ENCODE data around the gene RRM1. TPM values are rescaled to one million over a fixed set of nuclear protein-coding genes. Genes with fewer than 3 reads are reported as not detected.

Gene RRM1
- total RNA-seq, 1 experiment from 2014 or later = 68.1 TPM

DNA sequence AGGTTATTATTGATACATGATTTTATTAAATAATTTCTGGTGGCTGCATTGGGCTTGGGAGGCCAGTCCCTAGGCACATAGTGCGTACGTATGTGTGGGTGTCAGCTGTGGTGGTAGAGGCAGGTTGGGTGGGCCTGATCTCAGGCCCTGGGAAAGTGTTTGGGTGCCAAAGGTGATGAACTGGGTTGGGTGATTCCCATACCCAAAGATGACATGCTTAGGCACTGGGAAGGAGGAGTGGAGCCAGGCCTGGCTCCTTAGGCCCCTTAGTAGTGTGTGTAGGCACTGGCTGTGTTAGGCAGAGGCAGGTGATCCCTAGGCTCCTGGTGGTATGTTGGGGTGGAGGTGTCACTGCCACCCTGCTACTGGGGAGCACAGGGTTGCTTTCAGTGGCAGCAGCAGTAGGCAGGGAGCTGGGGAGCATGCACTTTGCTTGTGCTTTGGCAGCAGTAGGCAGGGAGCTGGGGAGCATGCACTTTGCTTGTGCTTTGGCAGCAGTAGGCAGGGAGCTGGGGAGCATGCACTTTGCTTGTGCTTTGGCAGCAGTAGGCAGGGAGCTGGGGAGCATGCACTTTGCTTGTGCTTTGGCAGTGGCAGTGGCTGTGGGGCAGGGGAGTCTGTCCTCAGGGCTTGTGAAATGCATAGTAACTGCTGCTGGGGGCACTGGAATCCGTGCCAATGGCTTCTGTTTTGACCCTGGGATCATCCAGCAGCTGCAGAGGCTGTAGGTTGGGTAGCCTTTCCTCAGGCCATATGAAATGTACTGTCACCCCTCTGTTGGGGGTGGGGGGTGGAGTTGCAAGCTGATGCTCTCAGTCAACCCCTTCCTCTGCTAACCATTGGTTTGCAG, 84.4 kb downstream of the RRM1 start:
- no peaks in the 10 kb centered on the region for H4K20me1 ChIP-seq (ENCODE audit: insufficient read depth)
- H3K4me1 ChIP-seq (replicated peaks; ENCODE audit: insufficient read depth) = no peaks in the 10 kb centered on the region
- intact Hi-C loops (cut with micrococcal nuclease; ENCODE audit: unreplicated experiment) = no loop called here
- no peaks in the 10 kb centered on the region for H3K79me2 ChIP-seq (ENCODE audit: low read depth)
- H3K4me3 ChIP-seq = no peak overlapping the region
- H3K9me2 ChIP-seq (ENCODE audit: insufficient read depth) = no peaks in the 10 kb centered on the region
- H3K9me3 ChIP-seq (ENCODE audit: insufficient read depth, low read depth) = no peaks in the 10 kb centered on the region
- no peak overlapping the region for H2AFZ ChIP-seq
- no peak for TF ChIP-seq EZH2 (IDR thresholded peaks at IDR 0.05; ENCODE audit: low read depth)
- TF ChIP-seq, protein P1, sequence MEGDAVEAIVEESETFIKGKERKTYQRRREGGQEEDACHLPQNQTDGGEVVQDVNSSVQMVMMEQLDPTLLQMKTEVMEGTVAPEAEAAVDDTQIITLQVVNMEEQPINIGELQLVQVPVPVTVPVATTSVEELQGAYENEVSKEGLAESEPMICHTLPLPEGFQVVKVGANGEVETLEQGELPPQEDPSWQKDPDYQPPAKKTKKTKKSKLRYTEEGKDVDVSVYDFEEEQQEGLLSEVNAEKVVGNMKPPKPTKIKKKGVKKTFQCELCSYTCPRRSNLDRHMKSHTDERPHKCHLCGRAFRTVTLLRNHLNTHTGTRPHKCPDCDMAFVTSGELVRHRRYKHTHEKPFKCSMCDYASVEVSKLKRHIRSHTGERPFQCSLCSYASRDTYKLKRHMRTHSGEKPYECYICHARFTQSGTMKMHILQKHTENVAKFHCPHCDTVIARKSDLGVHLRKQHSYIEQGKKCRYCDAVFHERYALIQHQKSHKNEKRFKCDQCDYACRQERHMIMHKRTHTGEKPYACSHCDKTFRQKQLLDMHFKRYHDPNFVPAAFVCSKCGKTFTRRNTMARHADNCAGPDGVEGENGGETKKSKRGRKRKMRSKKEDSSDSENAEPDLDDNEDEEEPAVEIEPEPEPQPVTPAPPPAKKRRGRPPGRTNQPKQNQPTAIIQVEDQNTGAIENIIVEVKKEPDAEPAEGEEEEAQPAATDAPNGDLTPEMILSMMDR (conservative IDR thresholded peaks at IDR 0.05) = no peak
- H3K27me3 ChIP-seq (ENCODE audit: insufficient read depth, low read depth) = no peaks in the 10 kb centered on the region
- no peaks in the 10 kb centered on the region for H3F3A ChIP-seq (ENCODE audit: insufficient read depth, low read depth)
- no peaks in the 10 kb centered on the region for H3K36me3 ChIP-seq (ENCODE audit: low read depth)
- no peak overlapping the region for H3K4me2 ChIP-seq
- H3K27ac ChIP-seq = no peak overlapping the region
- DNase-seq = no peak
- ChIA-PET CTCF (no interaction called here), POLR2A (ENCODE audit: unreplicated experiment) (no interaction called here)
- BruUV-seq (replicated peaks) = no TSS peak

DNA sequence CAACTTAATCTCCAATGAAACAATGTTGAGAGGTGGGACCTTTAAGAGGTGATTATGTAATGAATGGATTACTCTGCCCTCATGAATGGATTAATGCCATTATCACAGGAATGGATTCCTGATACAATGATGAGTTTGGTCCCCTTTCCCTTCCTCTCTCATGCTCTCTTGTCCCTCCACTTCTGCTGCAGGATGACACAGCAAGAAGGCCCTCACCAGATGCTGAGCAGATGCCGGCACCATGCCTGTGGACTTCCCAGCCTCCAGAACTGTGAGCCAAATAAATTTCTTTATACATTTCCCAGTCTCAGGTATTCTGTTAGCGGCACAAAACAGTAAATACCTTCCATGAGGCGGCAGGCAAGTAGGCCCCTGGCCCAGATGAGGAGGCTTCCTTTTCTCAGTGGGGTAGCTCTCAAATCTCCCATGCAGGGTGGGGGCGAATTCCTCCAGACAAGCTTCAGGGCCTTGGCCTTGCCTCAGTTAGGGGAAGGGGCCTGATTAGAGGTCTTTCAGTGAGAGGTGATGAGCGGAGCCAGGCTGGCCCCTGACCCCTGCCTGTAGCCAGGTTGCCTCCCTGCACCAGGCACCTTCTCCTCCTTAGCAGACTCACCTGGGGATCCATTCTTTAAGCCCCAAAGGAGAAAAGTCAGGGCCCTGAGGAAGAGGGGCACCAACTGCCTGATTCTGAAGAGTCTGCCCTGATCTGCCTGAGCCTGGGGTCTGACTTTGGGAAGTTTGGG, 86.0 kb downstream of the RRM1 start:
- POLR2A ChIA-PET (ENCODE audit: unreplicated experiment) = interaction anchor here (0.7 kb wide), 1 partner anchor 30 kb away, joined by 3 read pairs; no protein-coding TSS in a partner anchor
- no peaks in the 10 kb centered on the region for H3K79me2 ChIP-seq (ENCODE audit: low read depth)
- CTCF ChIA-PET = no interaction called here

More for the DNA sequence above, 86.0 kb downstream of the RRM1 start:
- Histone ChIP-seq H3K9me3 (ENCODE audit: insufficient read depth, low read depth) (no peaks in the 10 kb centered on the region), H3K9me2 (ENCODE audit: insufficient read depth) (no peaks in the 10 kb centered on the region), H2AFZ (no peak overlapping the region), H3K4me2 (no peak overlapping the region), H3F3A (ENCODE audit: insufficient read depth, low read depth) (no peaks in the 10 kb centered on the region), H3K4me3 (no peak overlapping the region), H3K27me3 (ENCODE audit: insufficient read depth, low read depth) (no peaks in the 10 kb centered on the region), H3K4me1 (replicated peaks; ENCODE audit: insufficient read depth) (no peaks in the 10 kb centered on the region), H3K36me3 (ENCODE audit: low read depth) (no peaks in the 10 kb centered on the region), H3K27ac (no peak overlapping the region), H4K20me1 (ENCODE audit: insufficient read depth) (no peaks in the 10 kb centered on the region)
- intact Hi-C loops (cut with micrococcal nuclease; ENCODE audit: unreplicated experiment) = loop anchor here (10.0 kb wide), 1 partner anchor 824 kb away; no protein-coding TSS in a partner anchor
- TF ChIP-seq, protein P1 (conservative IDR thresholded peaks at IDR 0.05) = no peak
- no peak for TF ChIP-seq EZH2 (IDR thresholded peaks at IDR 0.05; ENCODE audit: low read depth)
- BruUV-seq (replicated peaks) = no TSS peak
- no peak for DNase-seq
